Retinal pigment epithelial cell (primary cell): Measurements from ENCODE around the gene CACNA2D3.
"Not testable (repeated sequence)": the region's sequence is repeated elsewhere in the genome, so short reads cannot be mapped to it uniquely, and the experiment has no call there.

Source experiments
- DNase-seq: peaks from one replicate; pipeline ENCODE4 v3.0.0-alpha.2; 2010; ENCODE audit warnings: low read depth
- H3K4me3 ChIP-seq: 2 replicates; pipeline ENCODE4 v1.5.1; 2011; ENCODE audit warnings: mild to moderate bottlenecking, low read length, control low read depth, moderate library complexity
- TF ChIP-seq, protein P1 (sequence below): conservative IDR thresholded peaks from 2 replicates; pipeline ENCODE4 v1.5.1; 2011; ENCODE audit warnings: low read depth, low read length, control low read depth, inconsistent platforms

CACNA2D3 gene

DNA sequence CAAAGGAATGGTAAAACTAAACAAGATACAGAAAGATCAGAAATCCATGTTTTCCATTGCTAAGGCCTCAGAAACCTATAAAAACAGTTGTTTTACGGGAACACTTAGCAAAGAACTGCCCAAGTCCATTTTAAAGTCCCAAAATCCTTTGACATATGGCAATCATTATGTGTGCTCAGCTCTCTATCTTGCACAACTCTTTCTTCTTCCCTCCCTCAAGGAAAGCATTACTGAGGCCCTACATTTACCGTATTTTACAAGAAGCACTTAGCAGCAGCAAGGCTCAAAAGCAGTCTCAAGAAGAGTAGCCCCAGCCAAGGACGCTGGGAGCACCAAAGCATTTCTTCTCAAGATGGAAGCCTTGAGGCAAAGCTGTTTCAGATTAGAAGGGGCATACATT is 975.1 kb downstream of the CACNA2D3 start:
- no peak overlapping the region for H3K4me3 ChIP-seq
- TF ChIP-seq, protein P1, sequence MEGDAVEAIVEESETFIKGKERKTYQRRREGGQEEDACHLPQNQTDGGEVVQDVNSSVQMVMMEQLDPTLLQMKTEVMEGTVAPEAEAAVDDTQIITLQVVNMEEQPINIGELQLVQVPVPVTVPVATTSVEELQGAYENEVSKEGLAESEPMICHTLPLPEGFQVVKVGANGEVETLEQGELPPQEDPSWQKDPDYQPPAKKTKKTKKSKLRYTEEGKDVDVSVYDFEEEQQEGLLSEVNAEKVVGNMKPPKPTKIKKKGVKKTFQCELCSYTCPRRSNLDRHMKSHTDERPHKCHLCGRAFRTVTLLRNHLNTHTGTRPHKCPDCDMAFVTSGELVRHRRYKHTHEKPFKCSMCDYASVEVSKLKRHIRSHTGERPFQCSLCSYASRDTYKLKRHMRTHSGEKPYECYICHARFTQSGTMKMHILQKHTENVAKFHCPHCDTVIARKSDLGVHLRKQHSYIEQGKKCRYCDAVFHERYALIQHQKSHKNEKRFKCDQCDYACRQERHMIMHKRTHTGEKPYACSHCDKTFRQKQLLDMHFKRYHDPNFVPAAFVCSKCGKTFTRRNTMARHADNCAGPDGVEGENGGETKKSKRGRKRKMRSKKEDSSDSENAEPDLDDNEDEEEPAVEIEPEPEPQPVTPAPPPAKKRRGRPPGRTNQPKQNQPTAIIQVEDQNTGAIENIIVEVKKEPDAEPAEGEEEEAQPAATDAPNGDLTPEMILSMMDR, result no peak
- no peak for DNase-seq

DNA sequence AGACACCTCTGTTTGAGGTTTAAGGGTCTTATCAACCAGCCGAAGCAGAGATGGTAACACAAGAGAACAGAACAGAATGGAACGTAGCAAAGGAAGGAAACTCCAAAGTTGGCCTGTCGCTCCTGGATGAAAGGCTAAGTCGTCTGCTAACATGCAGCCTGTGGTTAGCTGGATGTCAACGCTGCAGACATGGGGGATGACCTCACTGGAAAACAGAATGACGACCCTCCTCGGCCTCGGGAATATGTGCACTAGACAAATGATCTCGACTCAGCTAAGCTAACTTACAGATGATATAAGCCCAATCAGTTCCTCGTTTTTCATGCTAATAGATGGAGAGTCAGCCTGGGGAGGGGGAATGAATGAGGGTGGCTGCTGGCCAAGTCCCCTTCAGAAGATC is 983.3 kb downstream of the CACNA2D3 start:
- TF ChIP-seq, protein P1, result no peak
- no peak for DNase-seq
- no peak overlapping the region for H3K4me3 ChIP-seq

GRCh38 chr3:55107187-55107586 is 984.8 kb downstream of the CACNA2D3 start:
- TF ChIP-seq, protein P1, result no peak
- no peak for DNase-seq
- H3K4me3 ChIP-seq, result no peak overlapping the region

- not testable (repeated sequence) for DNase-seq, H3K4me3 ChIP-seq
Observed at GRCh38 chr3:55111906-55112305, 989.6 kb downstream of the CACNA2D3 start.

DNA sequence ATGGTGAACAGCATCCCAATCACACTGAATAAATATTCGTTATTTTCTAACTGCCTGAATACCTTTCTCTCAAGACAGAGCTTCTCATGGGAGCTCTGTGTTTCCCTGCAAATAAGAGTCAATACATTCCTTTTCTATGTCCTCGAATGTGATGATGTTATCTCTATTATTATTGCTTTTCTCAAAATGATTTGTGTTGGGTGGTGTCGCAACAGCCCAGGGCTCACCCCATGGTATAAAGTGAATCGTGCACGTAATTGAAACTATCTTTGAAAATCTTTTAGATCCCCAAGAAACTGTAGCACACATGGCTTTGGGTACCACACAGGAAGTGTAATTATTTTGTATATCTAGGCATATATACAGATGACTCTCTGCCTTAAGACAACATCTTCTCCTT is 996.1 kb downstream of the CACNA2D3 start:
- TF ChIP-seq, protein P1, result no peak
- no peak overlapping the region for H3K4me3 ChIP-seq
- DNase-seq, result no peak

DNA sequence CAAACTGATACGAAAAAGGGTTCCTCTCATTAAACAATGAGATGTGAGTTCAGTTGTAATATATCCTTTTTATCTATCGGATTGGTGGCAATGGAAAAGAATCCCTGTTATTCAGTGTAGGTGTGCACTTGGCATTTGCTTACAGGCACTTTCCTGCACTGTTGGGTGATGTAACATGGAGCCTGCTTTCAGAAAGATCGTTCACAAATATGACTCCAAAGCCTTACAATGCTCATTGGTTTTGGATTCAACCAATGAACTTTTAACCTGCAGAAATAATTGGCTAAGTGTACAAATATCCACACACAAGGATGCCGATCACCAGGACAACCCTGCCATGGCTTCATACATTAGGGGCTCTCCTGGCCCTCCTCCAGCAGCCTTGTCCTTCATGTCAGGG is 996.9 kb downstream of the CACNA2D3 start:
- TF ChIP-seq, protein P1, result no peak
- H3K4me3 ChIP-seq, result no peak overlapping the region
- DNase-seq, result no peak

DNA sequence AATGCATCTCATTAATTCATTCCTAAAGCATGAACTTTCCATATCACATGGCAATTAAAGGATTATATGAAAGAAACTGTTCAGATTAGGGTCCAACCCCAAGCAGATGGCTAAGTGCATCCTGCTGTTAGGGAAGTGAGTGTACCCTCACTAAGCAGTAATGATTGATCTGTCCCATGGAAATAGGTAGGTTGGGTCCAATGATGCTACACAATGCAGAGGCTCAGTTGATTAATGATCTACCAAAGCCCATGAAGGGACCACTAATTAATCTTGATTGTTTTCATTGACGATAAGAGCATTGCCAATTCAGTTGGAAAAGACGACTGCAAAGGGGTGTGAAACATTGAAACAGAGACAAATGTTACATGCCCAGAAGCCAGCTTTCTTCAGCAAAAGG is 1000.0 kb downstream of the CACNA2D3 start:
- TF ChIP-seq, protein P1, result no peak
- no peak overlapping the region for H3K4me3 ChIP-seq
- peak; percentile 11 for DNase-seq
